HCT116 (cell line): ENCODE measurements around the gene DOCK4. TPM values are rescaled to one million over a fixed set of nuclear protein-coding genes. Genes with fewer than 3 reads are reported as not detected.

Experiments
- CEBPB ChIP-seq: IDR thresholded peaks from 2 replicates; pipeline ENCODE4 v1.6.1; 2012; ENCODE audit warnings: low read depth
- JUND ChIP-seq: IDR thresholded peaks from 2 replicates; pipeline ENCODE4 v1.6.1; 2012
- RAD21 ChIP-seq: IDR thresholded peaks from 2 replicates; pipeline ENCODE4 v1.6.1; 2012; ENCODE audit warnings: low read depth, mild to moderate bottlenecking
- SP1 ChIP-seq: IDR thresholded peaks from 2 replicates; pipeline ENCODE4 v1.6.1; 2012; ENCODE audit warnings: low read depth
- TCF7L2 ChIP-seq: IDR thresholded peaks from 2 replicates; pipeline ENCODE4 v1.7.0; 2011; ENCODE audit warnings: borderline replicate concordance, inconsistent platforms; ENCODE audit not compliant: insufficient read depth, insufficient read length; ENCODE audit errors: extremely low read depth
- YY1 ChIP-seq: IDR thresholded peaks from 2 replicates; pipeline ENCODE4 v1.6.1; 2011; ENCODE audit warnings: low read length, low read depth, moderate library complexity, mild to moderate bottlenecking; ENCODE audit not compliant: insufficient replicate concordance; ENCODE audit errors: extremely low read depth
- ZNF274 ChIP-seq: fragments of 200-500 bp; sonication (Bioruptor generic); IDR thresholded peaks from 2 replicates; pipeline ENCODE4 v1.6.1; 2014; ENCODE audit warnings: mild to moderate bottlenecking, low read depth, low read length, inconsistent platforms
- total RNA-seq: library from RNA; stranded (reverse); gene quantifications from one replicate; pipeline ENCODE4 v1.2.1, GENCODE V29; 2021; ENCODE audit not compliant: unreplicated experiment
- TF ChIP-seq, protein P1 (sequence below): IDR thresholded peaks from 2 replicates; pipeline ENCODE4 v1.6.1; 2012; ENCODE audit warnings: low read depth
- TF ChIP-seq, protein P2 (sequence below), 3 experiments: fragments of 200-600 bp in 1 of 3; sonication (generic) in 1 of 3; IDR thresholded peaks in 2 of 3; conservative IDR thresholded peaks in 1 of 3; 2 replicates each; pipeline ENCODE4 v1.5.1; 2012 to 2017; ENCODE audit warnings: low read depth in 2 of 3, low read length in 2 of 3, antibody characterized with exemption in 1 of 3, borderline replicate concordance in 1 of 3, control low read depth in 1 of 3, mild to moderate bottlenecking in 1 of 3, mixed read lengths in 1 of 3, mixed run types in 1 of 3, moderate library complexity in 1 of 3; ENCODE audit not compliant: insufficient read depth in 1 of 3

DOCK4 gene
- total RNA-seq, 1 experiment from 2014 or later, result 2.2 TPM

DNA sequence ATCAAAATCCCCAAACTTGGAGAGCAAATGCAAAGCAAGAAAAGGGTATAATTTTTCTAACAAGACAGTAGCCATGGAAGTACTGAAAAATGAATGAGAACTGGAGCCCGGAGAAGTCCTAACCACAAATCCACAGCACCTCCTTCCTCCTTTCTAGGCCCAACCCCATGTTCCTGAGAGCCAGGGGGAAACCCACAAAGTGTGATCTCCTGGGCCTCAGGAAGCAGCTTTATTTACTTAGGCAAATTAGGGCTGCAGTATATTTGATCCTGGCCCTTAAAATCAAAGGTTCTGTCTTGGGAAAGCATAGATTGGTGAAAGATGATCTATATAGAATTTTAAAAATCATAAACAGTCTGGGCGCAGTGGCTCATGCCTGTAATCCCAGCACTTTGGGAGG, 103.0 kb downstream of the DOCK4 start (continued):
- TF ChIP-seq, protein P1, sequence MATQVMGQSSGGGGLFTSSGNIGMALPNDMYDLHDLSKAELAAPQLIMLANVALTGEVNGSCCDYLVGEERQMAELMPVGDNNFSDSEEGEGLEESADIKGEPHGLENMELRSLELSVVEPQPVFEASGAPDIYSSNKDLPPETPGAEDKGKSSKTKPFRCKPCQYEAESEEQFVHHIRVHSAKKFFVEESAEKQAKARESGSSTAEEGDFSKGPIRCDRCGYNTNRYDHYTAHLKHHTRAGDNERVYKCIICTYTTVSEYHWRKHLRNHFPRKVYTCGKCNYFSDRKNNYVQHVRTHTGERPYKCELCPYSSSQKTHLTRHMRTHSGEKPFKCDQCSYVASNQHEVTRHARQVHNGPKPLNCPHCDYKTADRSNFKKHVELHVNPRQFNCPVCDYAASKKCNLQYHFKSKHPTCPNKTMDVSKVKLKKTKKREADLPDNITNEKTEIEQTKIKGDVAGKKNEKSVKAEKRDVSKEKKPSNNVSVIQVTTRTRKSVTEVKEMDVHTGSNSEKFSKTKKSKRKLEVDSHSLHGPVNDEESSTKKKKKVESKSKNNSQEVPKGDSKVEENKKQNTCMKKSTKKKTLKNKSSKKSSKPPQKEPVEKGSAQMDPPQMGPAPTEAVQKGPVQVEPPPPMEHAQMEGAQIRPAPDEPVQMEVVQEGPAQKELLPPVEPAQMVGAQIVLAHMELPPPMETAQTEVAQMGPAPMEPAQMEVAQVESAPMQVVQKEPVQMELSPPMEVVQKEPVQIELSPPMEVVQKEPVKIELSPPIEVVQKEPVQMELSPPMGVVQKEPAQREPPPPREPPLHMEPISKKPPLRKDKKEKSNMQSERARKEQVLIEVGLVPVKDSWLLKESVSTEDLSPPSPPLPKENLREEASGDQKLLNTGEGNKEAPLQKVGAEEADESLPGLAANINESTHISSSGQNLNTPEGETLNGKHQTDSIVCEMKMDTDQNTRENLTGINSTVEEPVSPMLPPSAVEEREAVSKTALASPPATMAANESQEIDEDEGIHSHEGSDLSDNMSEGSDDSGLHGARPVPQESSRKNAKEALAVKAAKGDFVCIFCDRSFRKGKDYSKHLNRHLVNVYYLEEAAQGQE, result no peak
- TF ChIP-seq YY1 (no peak), SP1 (no peak), CEBPB (no peak), ZNF274 (no peak), TCF7L2 (no peak), JUND (no peak), RAD21 (no peak)
- TF ChIP-seq, protein P2, sequence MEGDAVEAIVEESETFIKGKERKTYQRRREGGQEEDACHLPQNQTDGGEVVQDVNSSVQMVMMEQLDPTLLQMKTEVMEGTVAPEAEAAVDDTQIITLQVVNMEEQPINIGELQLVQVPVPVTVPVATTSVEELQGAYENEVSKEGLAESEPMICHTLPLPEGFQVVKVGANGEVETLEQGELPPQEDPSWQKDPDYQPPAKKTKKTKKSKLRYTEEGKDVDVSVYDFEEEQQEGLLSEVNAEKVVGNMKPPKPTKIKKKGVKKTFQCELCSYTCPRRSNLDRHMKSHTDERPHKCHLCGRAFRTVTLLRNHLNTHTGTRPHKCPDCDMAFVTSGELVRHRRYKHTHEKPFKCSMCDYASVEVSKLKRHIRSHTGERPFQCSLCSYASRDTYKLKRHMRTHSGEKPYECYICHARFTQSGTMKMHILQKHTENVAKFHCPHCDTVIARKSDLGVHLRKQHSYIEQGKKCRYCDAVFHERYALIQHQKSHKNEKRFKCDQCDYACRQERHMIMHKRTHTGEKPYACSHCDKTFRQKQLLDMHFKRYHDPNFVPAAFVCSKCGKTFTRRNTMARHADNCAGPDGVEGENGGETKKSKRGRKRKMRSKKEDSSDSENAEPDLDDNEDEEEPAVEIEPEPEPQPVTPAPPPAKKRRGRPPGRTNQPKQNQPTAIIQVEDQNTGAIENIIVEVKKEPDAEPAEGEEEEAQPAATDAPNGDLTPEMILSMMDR (IDR thresholded peaks at IDR 0.05 in 2 of 3, conservative IDR thresholded peaks at IDR 0.05 in 1 of 3; ENCODE audit: borderline replicate concordance in 1 of 3, insufficient read depth in 1 of 3, low read depth in 2 of 3, low read length in 2 of 3), result no peak
